T-cell (primary cell): Measurements from ENCODE around the gene MRPL33. TPM values are rescaled to one million over a fixed set of nuclear protein-coding genes. Genes with fewer than 3 reads are reported as not detected.

Source experiments
- ATAC-seq, 4 experiments: fragments of 200-7000 bp in 3 of 4; fragments of 150-1000 bp in 1 of 4; cut with Tn5 transposase; replicated peaks in 1 of 4; 1 replicate in 3 of 4; 2 replicates in 1 of 4; pipeline ENCODE4 v1.10.0; 2021; ENCODE audit warnings: moderate library complexity in 3 of 4, mild to moderate bottlenecking in 2 of 4, moderate number of reproducible peaks in 1 of 4
- CTCF ChIA-PET, 2 donors: fragments of 300-600 bp; sonication (Branson Sonifier 250); formaldehyde crosslinking; loops; one replicate each; lab custom pipeline; 2022; ENCODE audit warnings: antibody characterized with exemption in 2 of 2; lab: Charles Lee
- POLR2A ChIA-PET, 2 donors: fragments of 300-600 bp; sonication (Branson Sonifier 250); formaldehyde crosslinking; loops; one replicate each; lab custom pipeline; 2022; ENCODE audit warnings: antibody characterized with exemption in 2 of 2; lab: Charles Lee
- DNase-seq, 35 experiments: peaks; one replicate each; pipeline versions ENCODE4 v3.0.0 to v3.0.0-alpha.2; 2013 to 2023
- H3K27ac ChIP-seq: one replicate; pipeline ENCODE4 v1.5.1; 2013; ENCODE audit warnings: low read length
- H3K27me3 ChIP-seq, 2 experiments: replicated peaks in 1 of 2; 1 replicate in 1 of 2; 2 replicates in 1 of 2; pipeline versions ENCODE4 v1.6.1 to v1.7.0; 2013; ENCODE audit warnings: low read length in 1 of 2, mixed read lengths in 1 of 2; ENCODE audit not compliant: control insufficient read depth in 2 of 2, insufficient read depth in 2 of 2; ENCODE audit errors: extremely low read depth in 1 of 2
- H3K36me3 ChIP-seq, 2 donors: 1 replicate in 1 of 2; 2 replicates in 1 of 2; pipeline versions ENCODE4 v1.6.1 to v1.7.0; 2013; ENCODE audit warnings: low read length in 1 of 2; ENCODE audit not compliant: control insufficient read depth in 2 of 2, insufficient read depth in 1 of 2; ENCODE audit errors: extremely low read depth in 1 of 2
- H3K4me1 ChIP-seq, 2 experiments: 1 replicate in 1 of 2; 2 replicates in 1 of 2; pipeline versions ENCODE4 v1.6.1 to v1.7.0; 2013; ENCODE audit warnings: low read length in 2 of 2, mixed read lengths in 1 of 2; ENCODE audit not compliant: insufficient read depth in 2 of 2, control insufficient read depth in 1 of 2; ENCODE audit errors: extremely low read depth in 1 of 2
- H3K4me3 ChIP-seq, 2 donors: 1 replicate in 1 of 2; 2 replicates in 1 of 2; pipeline versions ENCODE4 v1.5.1 to v1.7.0; 2013; ENCODE audit warnings: mild to moderate bottlenecking in 2 of 2, low read length in 1 of 2, moderate library complexity in 1 of 2; ENCODE audit not compliant: control insufficient read depth in 1 of 2; ENCODE audit errors: extremely low read depth in 1 of 2
- H3K9me3 ChIP-seq: 2 replicates; pipeline ENCODE4 v1.7.0; 2013
- H3K27ac Mint-ChIP-seq, 2 donors: one replicate each; pipeline ENCODE4 v1.8.0; 2020 to 2021; ENCODE audit warnings: mild to moderate bottlenecking in 2 of 2, mixed read lengths in 2 of 2
- H3K27me3 Mint-ChIP-seq, 2 donors: one replicate each; pipeline ENCODE4 v1.8.0; 2021 to 2022; ENCODE audit warnings: mixed read lengths in 2 of 2
- H3K36me3 Mint-ChIP-seq: one replicate; pipeline ENCODE4 v1.8.0; 2021; ENCODE audit warnings: mixed read lengths
- H3K4me1 Mint-ChIP-seq, 3 donors: one replicate each; pipeline ENCODE4 v1.8.0; 2020 to 2022; ENCODE audit warnings: mixed read lengths in 3 of 3, mild to moderate bottlenecking in 1 of 3
- H3K4me3 Mint-ChIP-seq, 3 donors: one replicate each; pipeline ENCODE4 v1.8.0; 2020 to 2022; ENCODE audit warnings: mild to moderate bottlenecking in 3 of 3, mixed read lengths in 3 of 3, moderate library complexity in 3 of 3
- H3K9me3 Mint-ChIP-seq, 3 donors: one replicate each; pipeline ENCODE4 v1.8.0; 2020 to 2022; ENCODE audit warnings: mixed read lengths in 3 of 3
- WGBS: methylation state at CpG from one replicate; pipeline ENCODE4 v1.1.5; 2013; ENCODE audit warnings: missing lambda C conversion rate; ENCODE audit not compliant: insufficient coverage; 5-methylcytosine and 5-hydroxymethylcytosine counted together
- total RNA-seq, 35 experiments: library from RNA in 6 of 35; stranded (reverse) in 6 of 35; fragments of 120-200 nt in 1 of 35; gene quantifications; one replicate each; pipeline versions ENCODE4 v1.2.1 to v1.2.4 and lab custom pipeline; 2013 to 2026

The MRPL33 gene
- total RNA-seq, 5 donors from 2014 or later (not counting 1 experiment from before 2014, with no cell fraction given) = 25.9 to 39.4 (median 29.7) TPM

GRCh38 chr2:27734305-27734704 is 37.2 kb upstream of the MRPL33 start:
- no CpG with 5 or more reads among the region's 1 CpG for WGBS
- Mint-ChIP-seq H3K27ac (peak overlapping the region in 1 of 2 donors; percentile 58), H3K9me3 (no peaks in the 10 kb centered on the region), H3K4me1 (peaks cover 8 to 17% (median 15%) of the 10 kb centered on the region in 3 donors), H3K27me3 (no peaks in the 10 kb centered on the region), H3K4me3 (peak overlapping the region in 2 of 3 donors; percentile 13 to 29), H3K36me3 (no peaks in the 10 kb centered on the region)
- CTCF ChIA-PET = no interaction called here
- Histone ChIP-seq H3K27ac (no peak overlapping the region), H3K9me3 (no peaks in the 10 kb centered on the region), H3K4me3 (no peak overlapping the region), H3K27me3 (peaks cover 0 to 8% of the 10 kb centered on the region in 2 experiments), H3K36me3 (no peaks in the 10 kb centered on the region), H3K4me1 (peaks cover 0 to 16% of the 10 kb centered on the region in 2 experiments)
- no peak for ATAC-seq
- DNase-seq = no peak
- POLR2A ChIA-PET = no interaction called here

- POLR2A ChIA-PET = interaction anchor here in 1 of 2 donors (0.5 kb wide), 1 partner anchor 399 kb away, joined by 6 read pairs; no protein-coding TSS in a partner anchor
- peak overlapping the region; percentile 41 to 42 for H3K4me3 ChIP-seq
- peak; percentile 83 to 96 (median 88) for ATAC-seq
- peaks cover 0 to 8% of the 10 kb centered on the region in 2 experiments for H3K27me3 ChIP-seq
- Mint-ChIP-seq H3K4me1 (peaks cover 8 to 17% (median 15%) of the 10 kb centered on the region in 3 donors), H3K27ac (peak overlapping the region; percentile 39 to 68), H3K4me3 (peak overlapping the region; percentile 53 to 70 (median 66)), H3K9me3 (no peaks in the 10 kb centered on the region), H3K36me3 (no peaks in the 10 kb centered on the region), H3K27me3 (no peaks in the 10 kb centered on the region)
- WGBS = 10% methylated on average over 43 of the region's 51 CpGs
- H3K36me3 ChIP-seq = no peaks in the 10 kb centered on the region
- H3K4me1 ChIP-seq = peaks cover 0 to 16% of the 10 kb centered on the region in 2 experiments
- peak; percentile 20 to 64 (median 44) for DNase-seq
- no peaks in the 10 kb centered on the region for H3K9me3 ChIP-seq
- H3K27ac ChIP-seq = no peak overlapping the region
- CTCF ChIA-PET = interaction anchor here in 1 of 2 donors (0.6 kb wide), 1 partner anchor 40 kb away, joined by 6 read pairs; no protein-coding TSS in a partner anchor
Observed at GRCh38 chr2:27735263-27735904, 36.1 kb upstream of the MRPL33 start.

- Histone ChIP-seq H3K9me3 (no peaks in the 10 kb centered on the region), H3K4me3 (peak overlapping the region; percentile 41 to 42), H3K27ac (no peak overlapping the region), H3K36me3 (no peaks in the 10 kb centered on the region), H3K27me3 (peaks cover 0 to 8% of the 10 kb centered on the region in 2 experiments), H3K4me1 (peaks cover 0 to 16% of the 10 kb centered on the region in 2 experiments)
- Mint-ChIP-seq H3K9me3 (no peaks in the 10 kb centered on the region), H3K4me3 (peak overlapping the region; percentile 34 to 66 (median 63)), H3K27ac (peak overlapping the region in 1 of 2 donors; percentile 68), H3K4me1 (peaks cover 8 to 17% (median 15%) of the 10 kb centered on the region in 3 donors), H3K27me3 (peaks cover 0 to 1% of the 10 kb centered on the region in 2 donors), H3K36me3 (no peaks in the 10 kb centered on the region)
- POLR2A ChIA-PET = interaction anchor here in 1 of 2 donors (0.6 kb wide), 1 partner anchor 17 kb away, joined by 6 read pairs; no protein-coding TSS in a partner anchor
- CTCF ChIA-PET = no interaction called here
- ATAC-seq (no peak), DNase-seq (no peak)
- WGBS = 100% methylated on average over 4 of the region's 10 CpGs
Observed at GRCh38 chr2:27736031-27736889, 35.3 kb upstream of the MRPL33 start.

GRCh38 chr2:27736890-27737204 is 34.7 kb upstream of the MRPL33 start:
- ChIA-PET POLR2A (interaction anchor here in 1 of 2 donors (0.6 kb wide), 1 partner anchor 35 kb away, joined by 3 read pairs; the partner anchor contains the start of gene MRPL33), CTCF (no interaction called here)
- WGBS = 88% methylated on average over 3 of the region's 6 CpGs
- Mint-ChIP-seq H3K27ac (peak overlapping the region; percentile 21 to 28), H3K9me3 (no peaks in the 10 kb centered on the region), H3K36me3 (no peaks in the 10 kb centered on the region), H3K4me1 (peaks cover 8 to 17% (median 15%) of the 10 kb centered on the region in 3 donors), H3K4me3 (peak overlapping the region in 1 of 3 donors; percentile 66), H3K27me3 (peaks cover 0 to 1% of the 10 kb centered on the region in 2 donors)
- Histone ChIP-seq H3K4me1 (peaks cover 0 to 16% of the 10 kb centered on the region in 2 experiments), H3K27ac (no peak overlapping the region), H3K9me3 (no peaks in the 10 kb centered on the region), H3K36me3 (no peaks in the 10 kb centered on the region), H3K4me3 (no peak overlapping the region), H3K27me3 (peaks cover 0 to 8% of the 10 kb centered on the region in 2 experiments)
- no peak for ATAC-seq
- no peak for DNase-seq

- H3K9me3 Mint-ChIP-seq = no peaks in the 10 kb centered on the region
- 90% methylated on average over 7 of the region's 7 CpGs for WGBS
- H3K4me3 Mint-ChIP-seq = no peak overlapping the region
- no peak overlapping the region for H3K27ac Mint-ChIP-seq
- no peak for DNase-seq
- ChIA-PET POLR2A (no interaction called here), CTCF (interaction anchor here in 1 of 2 donors (0.5 kb wide), 1 partner anchor 511 kb away, joined by 4 read pairs; no protein-coding TSS in a partner anchor)
- H3K4me3 ChIP-seq = no peak overlapping the region
- no peaks in the 10 kb centered on the region for H3K9me3 ChIP-seq
- H3K4me1 ChIP-seq = peaks cover 0 to 16% of the 10 kb centered on the region in 2 experiments
- H3K27me3 Mint-ChIP-seq = peaks cover 0 to 1% of the 10 kb centered on the region in 2 donors
- no peaks in the 10 kb centered on the region for H3K36me3 ChIP-seq
- H3K27me3 ChIP-seq = peaks cover 0 to 8% of the 10 kb centered on the region in 2 experiments
- no peak for ATAC-seq
- H3K4me1 Mint-ChIP-seq = peaks cover 8 to 17% (median 15%) of the 10 kb centered on the region in 3 donors
- H3K36me3 Mint-ChIP-seq = no peaks in the 10 kb centered on the region
- no peak overlapping the region for H3K27ac ChIP-seq
Observed at GRCh38 chr2:27737676-27738348, 33.7 kb upstream of the MRPL33 start.
